GM06990 (cell line): ENCODE measurements around the gene FAM184B.

ENCODE experiments used
- DNase-seq: peaks from one replicate; pipeline ENCODE4 v3.0.0-alpha.2; 2011; ENCODE audit not compliant: insufficient read length; ENCODE audit errors: extremely low read depth
- H3K27me3 ChIP-seq: replicated peaks from 2 replicates; pipeline ENCODE4 v1.6.0; 2011; ENCODE audit warnings: low read length; ENCODE audit not compliant: control insufficient read depth, insufficient read depth
- H3K36me3 ChIP-seq: 2 replicates; pipeline ENCODE4 v1.5.1; 2011; ENCODE audit warnings: low read length; ENCODE audit not compliant: control insufficient read depth, insufficient read depth
- H3K4me3 ChIP-seq: replicated peaks from 2 replicates; pipeline ENCODE4 v1.5.1; 2011; ENCODE audit warnings: low read depth, mild to moderate bottlenecking, control low read depth, low read length
- CTCF ChIP-seq: IDR thresholded peaks from 2 replicates; pipeline ENCODE4 v1.5.1; 2011; ENCODE audit warnings: low read length, control low read depth, mild to moderate bottlenecking, inconsistent platforms; ENCODE audit not compliant: insufficient read depth, poor library complexity, severe bottlenecking

Gene FAM184B

GRCh38 chr4:17636696-17637622 is 144.5 kb downstream of the FAM184B start:
- H3K36me3 ChIP-seq, result peaks cover 8% of the 10 kb centered on the region
- TF ChIP-seq CTCF, result peak; percentile 95
- peak; percentile 47 for DNase-seq
- H3K4me3 ChIP-seq, result no peak overlapping the region
- no peaks in the 10 kb centered on the region for H3K27me3 ChIP-seq

DNA sequence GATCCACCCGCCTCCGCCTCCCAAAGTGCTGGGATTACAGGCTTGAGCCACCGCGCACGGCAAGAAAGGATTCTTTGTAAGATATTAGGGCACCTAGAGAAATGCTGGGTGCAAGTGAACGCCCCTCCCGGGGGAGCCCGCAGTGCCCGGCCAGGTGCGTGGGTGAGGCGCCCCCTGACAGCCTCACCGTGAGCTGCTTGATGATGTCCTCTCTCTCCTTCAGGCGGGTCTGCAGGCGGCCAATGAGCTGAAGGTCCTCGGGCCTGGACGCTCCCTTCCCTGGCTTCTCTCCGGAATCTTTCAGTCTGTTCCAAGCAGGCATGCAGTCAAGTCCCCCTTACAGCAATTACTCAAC is 145.1 kb downstream of the FAM184B start:
- Histone ChIP-seq H3K36me3 (peaks cover 8% of the 10 kb centered on the region), H3K4me3 (no peak overlapping the region), H3K27me3 (no peaks in the 10 kb centered on the region)
- no peak for DNase-seq
- TF ChIP-seq CTCF, result no peak

DNA sequence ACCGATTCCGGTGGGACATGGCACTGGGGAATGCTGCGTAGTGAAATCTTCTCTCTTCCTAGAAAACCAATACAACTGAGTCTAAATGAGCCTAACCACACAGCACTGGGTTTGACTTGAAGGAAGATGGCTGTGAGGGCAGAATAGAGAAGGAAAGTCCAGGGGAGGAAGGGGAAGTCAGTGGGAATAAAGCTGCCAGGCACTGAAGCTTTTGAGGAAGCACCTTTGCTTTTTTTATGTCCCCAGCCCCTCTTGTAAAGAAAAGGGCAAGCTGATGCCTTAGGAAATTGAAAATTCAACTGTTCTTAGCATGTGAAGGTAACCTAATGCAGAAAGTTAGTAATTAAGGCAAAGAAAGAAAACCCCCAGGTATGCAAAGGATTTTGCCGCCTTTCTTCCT is 146.4 kb downstream of the FAM184B start:
- Histone ChIP-seq H3K27me3 (no peaks in the 10 kb centered on the region), H3K4me3 (no peak overlapping the region), H3K36me3 (peaks cover 8% of the 10 kb centered on the region)
- no peak for TF ChIP-seq CTCF
- no peak for DNase-seq

DNA sequence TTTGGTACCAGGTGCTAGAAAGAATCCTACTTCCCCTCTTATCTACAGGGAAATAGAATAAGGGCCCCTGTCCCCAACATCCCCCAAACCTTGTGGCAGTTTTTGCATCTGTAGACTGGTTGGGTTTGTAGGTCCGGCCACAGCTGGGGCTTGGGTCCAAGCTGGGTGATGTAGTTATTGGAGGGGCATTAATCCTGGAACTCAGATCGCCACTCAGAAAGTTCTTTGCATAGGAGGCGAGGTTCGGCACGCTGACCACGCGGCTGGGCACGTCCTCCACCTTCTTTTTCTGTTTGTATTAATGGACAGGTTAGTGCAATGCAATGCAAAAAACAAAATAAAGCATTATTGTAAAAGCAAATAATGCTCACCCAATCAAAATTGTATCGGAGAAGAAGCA is 147.8 kb downstream of the FAM184B start:
- TF ChIP-seq CTCF, result no peak
- DNase-seq, result no peak
- Histone ChIP-seq H3K36me3 (peaks cover 11% of the 10 kb centered on the region), H3K4me3 (no peak overlapping the region), H3K27me3 (no peaks in the 10 kb centered on the region)

DNA sequence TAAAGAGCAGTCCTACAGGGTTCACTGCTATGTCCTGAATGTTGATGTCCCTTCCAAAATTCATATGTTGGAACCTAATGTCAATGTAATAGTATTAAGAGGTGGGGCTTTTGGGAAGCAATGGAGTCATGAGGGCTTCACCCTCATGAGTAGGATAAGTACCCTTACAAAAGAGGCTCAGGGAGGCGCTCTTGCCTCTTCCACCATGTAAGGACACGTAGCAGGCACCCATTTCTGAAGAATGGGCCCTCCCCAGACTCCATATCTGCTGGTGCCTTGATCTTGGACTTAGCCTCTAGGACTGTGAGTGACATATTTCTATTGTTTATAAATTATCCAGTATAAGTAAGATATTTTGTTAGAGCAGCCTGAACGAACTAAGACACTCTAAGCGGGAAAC is 151.2 kb downstream of the FAM184B start:
- Histone ChIP-seq H3K4me3 (no peak overlapping the region), H3K36me3 (peaks cover 26% of the 10 kb centered on the region), H3K27me3 (no peaks in the 10 kb centered on the region)
- no peak for TF ChIP-seq CTCF
- no peak for DNase-seq

DNA sequence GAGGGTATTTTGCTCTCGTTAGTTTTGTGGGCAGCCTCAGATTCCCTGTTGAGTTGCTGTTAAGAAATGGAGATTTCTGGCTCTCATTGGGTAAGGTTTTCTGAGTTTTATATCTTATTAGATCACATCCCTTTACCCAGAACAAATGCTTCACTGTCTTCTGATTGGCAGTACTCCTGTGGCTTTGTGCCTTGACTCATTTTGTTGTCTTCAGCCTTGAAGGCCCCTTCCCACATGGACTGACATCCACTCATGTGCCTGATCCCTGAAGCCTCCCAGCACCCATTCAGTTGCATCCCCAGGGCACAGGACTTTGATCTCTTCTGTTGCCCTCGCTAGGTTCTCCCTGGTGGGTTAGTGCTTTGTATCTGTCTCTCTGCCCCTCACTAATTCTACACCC is 156.6 kb downstream of the FAM184B start:
- H3K27me3 ChIP-seq, result no peaks in the 10 kb centered on the region
- H3K36me3 ChIP-seq, result peaks cover 37% of the 10 kb centered on the region
- no peak for DNase-seq
- TF ChIP-seq CTCF, result no peak
- no peak overlapping the region for H3K4me3 ChIP-seq
